Parathyroid adenoma (tissue), 2 donors: Measurements from ENCODE around the gene ADM5.

Experiments used
- H2AFZ ChIP-seq: fragments of 300-600 bp; sonication (generic); one replicate; pipeline ENCODE4 v1.7.0; 2017; ENCODE audit warnings: antibody characterized with exemption, mild to moderate bottlenecking
- H3K27ac ChIP-seq: fragments of 300-600 bp; sonication (generic); one replicate; pipeline ENCODE4 v1.7.0; 2017
- H3K27me3 ChIP-seq: fragments of 300-600 bp; sonication (generic); one replicate; pipeline ENCODE4 v1.7.0; 2017; ENCODE audit warnings: low read length; ENCODE audit not compliant: control insufficient read depth, insufficient read depth
- H3K36me3 ChIP-seq: fragments of 300-600 bp; sonication (generic); one replicate; pipeline ENCODE4 v1.7.0; 2017; ENCODE audit warnings: low read length; ENCODE audit not compliant: control insufficient read depth, insufficient read depth
- H3K4me1 ChIP-seq: fragments of 300-600 bp; sonication (generic); one replicate; pipeline ENCODE4 v1.7.0; 2017; ENCODE audit warnings: control low read depth
- H3K4me2 ChIP-seq: fragments of 300-600 bp; sonication (generic); one replicate; pipeline ENCODE4 v1.7.0; 2017; ENCODE audit warnings: low read length
- H3K4me3 ChIP-seq: fragments of 300-600 bp; sonication (generic); one replicate; pipeline ENCODE4 v1.7.0; 2017; ENCODE audit warnings: low read depth, low read length
- H3K79me2 ChIP-seq: fragments of 300-600 bp; sonication (generic); one replicate; pipeline ENCODE4 v1.7.0; 2017; ENCODE audit warnings: control low read depth
- H3K9ac ChIP-seq: fragments of 300-600 bp; sonication (generic); one replicate; pipeline ENCODE4 v1.7.0; 2017; ENCODE audit warnings: mild to moderate bottlenecking
- H3K9me3 ChIP-seq: fragments of 300-600 bp; sonication (generic); one replicate; pipeline ENCODE4 v1.7.0; 2017; ENCODE audit warnings: low read length; ENCODE audit not compliant: control insufficient read depth
- TF ChIP-seq, protein P1 (sequence below): fragments of 300-600 bp; sonication (generic); IDR thresholded peaks from one replicate; pipeline ENCODE4 v1.7.0; 2017; ENCODE audit warnings: antibody characterized with exemption, mild to moderate bottlenecking
- donor health status: primary hyperparathyroidism.

The ADM5 gene

GRCh38 chr19:49696115-49696514 is 6.7 kb downstream of the ADM5 start:
- Histone ChIP-seq H3K27ac (no peak overlapping the region), H3K9ac (no peak overlapping the region), H3K36me3 (no peaks in the 10 kb centered on the region), H3K4me2 (no peak overlapping the region), H3K9me3 (no peaks in the 10 kb centered on the region), H3K27me3 (no peaks in the 10 kb centered on the region), H3K4me3 (no peak overlapping the region), H3K79me2 (no peaks in the 10 kb centered on the region), H3K4me1 (no peaks in the 10 kb centered on the region), H2AFZ (no peak overlapping the region)
- TF ChIP-seq, protein P1, sequence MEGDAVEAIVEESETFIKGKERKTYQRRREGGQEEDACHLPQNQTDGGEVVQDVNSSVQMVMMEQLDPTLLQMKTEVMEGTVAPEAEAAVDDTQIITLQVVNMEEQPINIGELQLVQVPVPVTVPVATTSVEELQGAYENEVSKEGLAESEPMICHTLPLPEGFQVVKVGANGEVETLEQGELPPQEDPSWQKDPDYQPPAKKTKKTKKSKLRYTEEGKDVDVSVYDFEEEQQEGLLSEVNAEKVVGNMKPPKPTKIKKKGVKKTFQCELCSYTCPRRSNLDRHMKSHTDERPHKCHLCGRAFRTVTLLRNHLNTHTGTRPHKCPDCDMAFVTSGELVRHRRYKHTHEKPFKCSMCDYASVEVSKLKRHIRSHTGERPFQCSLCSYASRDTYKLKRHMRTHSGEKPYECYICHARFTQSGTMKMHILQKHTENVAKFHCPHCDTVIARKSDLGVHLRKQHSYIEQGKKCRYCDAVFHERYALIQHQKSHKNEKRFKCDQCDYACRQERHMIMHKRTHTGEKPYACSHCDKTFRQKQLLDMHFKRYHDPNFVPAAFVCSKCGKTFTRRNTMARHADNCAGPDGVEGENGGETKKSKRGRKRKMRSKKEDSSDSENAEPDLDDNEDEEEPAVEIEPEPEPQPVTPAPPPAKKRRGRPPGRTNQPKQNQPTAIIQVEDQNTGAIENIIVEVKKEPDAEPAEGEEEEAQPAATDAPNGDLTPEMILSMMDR: no peak

DNA sequence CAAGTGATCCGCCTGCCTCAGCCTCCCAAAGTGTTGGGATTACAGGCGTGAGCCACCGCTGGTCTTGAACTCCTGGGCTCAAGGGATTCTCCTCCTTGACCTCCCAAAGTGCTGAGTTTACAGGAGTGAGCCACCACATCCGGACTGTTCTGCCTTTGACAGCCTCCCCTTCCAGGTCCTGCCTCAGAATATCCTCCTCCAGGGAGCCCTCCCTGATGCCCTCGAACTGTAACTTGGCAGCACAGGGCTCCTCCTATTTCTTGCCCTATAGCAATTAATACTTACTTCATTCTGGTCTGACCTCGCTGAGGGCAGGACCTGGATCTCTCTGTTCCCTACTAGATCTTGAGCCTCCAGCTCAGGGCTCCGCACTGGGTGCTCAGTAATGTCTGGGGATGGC is 7.5 kb downstream of the ADM5 start:
- no peaks in the 10 kb centered on the region for H3K9me3 ChIP-seq
- H3K27ac ChIP-seq: no peak overlapping the region
- H3K4me2 ChIP-seq: no peak overlapping the region
- TF ChIP-seq, protein P1: no peak
- no peak overlapping the region for H3K4me3 ChIP-seq
- H3K27me3 ChIP-seq: no peaks in the 10 kb centered on the region
- no peaks in the 10 kb centered on the region for H3K4me1 ChIP-seq
- no peak overlapping the region for H3K9ac ChIP-seq
- no peak overlapping the region for H2AFZ ChIP-seq
- no peaks in the 10 kb centered on the region for H3K36me3 ChIP-seq
- no peaks in the 10 kb centered on the region for H3K79me2 ChIP-seq

- H3K79me2 ChIP-seq: no peaks in the 10 kb centered on the region
- no peak overlapping the region for H2AFZ ChIP-seq
- H3K4me1 ChIP-seq: no peaks in the 10 kb centered on the region
- TF ChIP-seq, protein P1: no peak
- no peaks in the 10 kb centered on the region for H3K36me3 ChIP-seq
- H3K9me3 ChIP-seq: no peaks in the 10 kb centered on the region
- H3K27ac ChIP-seq: no peak overlapping the region
- no peak overlapping the region for H3K4me3 ChIP-seq
- no peaks in the 10 kb centered on the region for H3K27me3 ChIP-seq
- H3K9ac ChIP-seq: no peak overlapping the region
- H3K4me2 ChIP-seq: no peak overlapping the region
These were observed 10.0 kb downstream of the ADM5 start for GRCh38 chr19:49699364-49699763.

GRCh38 chr19:49700563-49700962 is 11.2 kb downstream of the ADM5 start:
- no peaks in the 10 kb centered on the region for H3K36me3 ChIP-seq

GRCh38 chr19:49701271-49701786 is 11.9 kb downstream of the ADM5 start:
- Histone ChIP-seq H3K27me3 (no peaks in the 10 kb centered on the region), H3K9me3 (no peaks in the 10 kb centered on the region), H3K4me1 (no peaks in the 10 kb centered on the region), H3K4me3 (no peak overlapping the region), H3K36me3 (no peaks in the 10 kb centered on the region), H2AFZ (peak overlapping the region; percentile 69), H3K27ac (no peak overlapping the region), H3K79me2 (no peaks in the 10 kb centered on the region), H3K9ac (no peak overlapping the region), H3K4me2 (no peak overlapping the region)
- TF ChIP-seq, protein P1: no peak

More at GRCh38 chr19:49700563-49700962, 11.2 kb downstream of the ADM5 start:
- H3K9ac ChIP-seq: no peak overlapping the region
- TF ChIP-seq, protein P1: no peak
- H3K9me3 ChIP-seq: no peaks in the 10 kb centered on the region
- H3K4me3 ChIP-seq: no peak overlapping the region
- no peaks in the 10 kb centered on the region for H3K79me2 ChIP-seq
- H3K4me2 ChIP-seq: no peak overlapping the region
- no peak overlapping the region for H2AFZ ChIP-seq
- no peaks in the 10 kb centered on the region for H3K27me3 ChIP-seq
- no peaks in the 10 kb centered on the region for H3K4me1 ChIP-seq
- H3K27ac ChIP-seq: no peak overlapping the region
